Tibial artery (tissue), 4 donors: ENCODE results near the gene SDR42E1.
"Not testable (repeated sequence)": the region's sequence is repeated elsewhere in the genome, so short reads cannot be mapped to it uniquely, and the experiment has no call there.

Experiments
- DNase-seq, 2 donors: peaks; one replicate each; pipeline ENCODE4 v3.0.0-alpha.2; 2019
- H3K27ac ChIP-seq, 2 donors: fragments of 200-600 bp; sonication (generic) in 1 of 2; 1 replicate in 1 of 2; 2 replicates in 1 of 2; pipeline ENCODE4 v1.5.1; 2018 to 2019; ENCODE audit warnings: mild to moderate bottlenecking in 1 of 2
- H3K27me3 ChIP-seq, 2 donors: fragments of 200-600 bp; sonication (generic) in 1 of 2; one replicate each; pipeline versions ENCODE4 v1.5.1 to v1.6.0; 2016 to 2019
- H3K36me3 ChIP-seq, 3 donors: fragments of 200-600 bp; sonication (generic) in 2 of 3; one replicate each; pipeline ENCODE4 v1.5.1; 2016 to 2019; ENCODE audit warnings: mild to moderate bottlenecking in 2 of 3
- H3K4me1 ChIP-seq, 4 donors: fragments of 200-600 bp; sonication (generic) in 2 of 4; 1 replicate in 3 of 4; 2 replicates in 1 of 4; pipeline ENCODE4 v1.5.1; 2016 to 2019
- H3K4me3 ChIP-seq, 2 donors: fragments of 200-600 bp; sonication (generic) in 1 of 2; 1 replicate in 1 of 2; 2 replicates in 1 of 2; pipeline ENCODE4 v1.5.1; 2018 to 2019; ENCODE audit warnings: mild to moderate bottlenecking in 2 of 2
- H3K9me3 ChIP-seq, 3 donors: fragments of 200-600 bp; sonication (generic) in 1 of 3; one replicate each; pipeline ENCODE4 v1.5.1; 2016 to 2019
- CTCF ChIP-seq, 2 experiments: fragments of 200-600 bp in 1 of 2; fragments of 450-650 bp in 1 of 2; IDR thresholded peaks; one replicate each; pipeline ENCODE4 v1.5.1; 2017 to 2019; ENCODE audit warnings: antibody characterized with exemption in 2 of 2, mild to moderate bottlenecking in 1 of 2, moderate library complexity in 1 of 2
- intact Hi-C: fragments of 100-400 bp; cut with DNase I; formaldehyde crosslinking; loops from one replicate; pipeline ENCODE4 v1.15.0; 2023; ENCODE audit warnings: low total_unique reads

SDR42E1 gene

GRCh38 chr16:81995651-81996050 is 15.6 kb downstream of the SDR42E1 start:
- no peak for DNase-seq
- H3K27me3 ChIP-seq = no peaks in the 10 kb centered on the region
- no peak overlapping the region for H3K4me3 ChIP-seq
- H3K9me3 ChIP-seq = no peaks in the 10 kb centered on the region
- intact Hi-C loops = no loop called here
- TF ChIP-seq CTCF (IDR thresholded peaks at IDR 0.05) = no peak
- peaks cover 0 to 17% (median 12%) of the 10 kb centered on the region in 4 donors for H3K4me1 ChIP-seq
- H3K27ac ChIP-seq = no peak overlapping the region
- peaks cover 0 to 15% (median 0%) of the 10 kb centered on the region in 3 donors for H3K36me3 ChIP-seq

GRCh38 chr16:81994485-81994884 is 16.8 kb downstream of the SDR42E1 start:
- H3K27me3 ChIP-seq = no peaks in the 10 kb centered on the region
- H3K9me3 ChIP-seq = no peaks in the 10 kb centered on the region
- H3K36me3 ChIP-seq = peaks cover 0 to 9% (median 0%) of the 10 kb centered on the region in 3 donors
- H3K4me3 ChIP-seq = no peak overlapping the region
- intact Hi-C loops = no loop called here
- H3K27ac ChIP-seq = no peak overlapping the region
- DNase-seq = no peak
- no peak for TF ChIP-seq CTCF (IDR thresholded peaks at IDR 0.05)
- H3K4me1 ChIP-seq = peaks cover 0 to 17% (median 12%) of the 10 kb centered on the region in 4 donors

GRCh38 chr16:81992859-81993258 is 18.4 kb downstream of the SDR42E1 start:
- H3K4me3 ChIP-seq = no peak overlapping the region
- H3K36me3 ChIP-seq = no peaks in the 10 kb centered on the region
- no peak for TF ChIP-seq CTCF (IDR thresholded peaks at IDR 0.05)
- no peak overlapping the region for H3K27ac ChIP-seq
- no peaks in the 10 kb centered on the region for H3K9me3 ChIP-seq
- no peak for DNase-seq
- intact Hi-C loops = no loop called here
- peaks cover 0 to 14% (median 11%) of the 10 kb centered on the region in 4 donors for H3K4me1 ChIP-seq
- H3K27me3 ChIP-seq = no peaks in the 10 kb centered on the region

GRCh38 chr16:81987706-81988105 is 23.6 kb downstream of the SDR42E1 start:
- DNase-seq = no peak
- Histone ChIP-seq H3K4me1 (no peaks in the 10 kb centered on the region), H3K27me3 (no peaks in the 10 kb centered on the region), H3K36me3 (no peaks in the 10 kb centered on the region), H3K27ac (no peak overlapping the region), H3K9me3 (no peaks in the 10 kb centered on the region), H3K4me3 (no peak overlapping the region)
- no peak for TF ChIP-seq CTCF (IDR thresholded peaks at IDR 0.05)
- intact Hi-C loops = no loop called here

GRCh38 chr16:81987121-81987520 is 24.1 kb downstream of the SDR42E1 start:
- TF ChIP-seq CTCF (IDR thresholded peaks at IDR 0.05) = no peak
- Histone ChIP-seq H3K9me3 (no peaks in the 10 kb centered on the region), H3K27me3 (no peaks in the 10 kb centered on the region), H3K4me3 (no peak overlapping the region), H3K27ac (no peak overlapping the region), H3K4me1 (no peaks in the 10 kb centered on the region), H3K36me3 (no peaks in the 10 kb centered on the region)
- intact Hi-C loops = no loop called here
- no peak for DNase-seq

GRCh38 chr16:81977335-81977942 is 33.8 kb downstream of the SDR42E1 start:
- H3K9me3 ChIP-seq, H3K4me3 ChIP-seq, H3K36me3 ChIP-seq, H3K4me1 ChIP-seq, H3K27me3 ChIP-seq, H3K27ac ChIP-seq, intact Hi-C loops, DNase-seq: not testable (repeated sequence)
